ENCODE measurements around the gene PGAP1. TPM values are rescaled to one million over a fixed set of nuclear protein-coding genes. Genes with fewer than 3 reads are reported as not detected.

The PGAP1 gene
- total RNA-seq, 1 donor from 2014 or later = 175 TPM

DNA sequence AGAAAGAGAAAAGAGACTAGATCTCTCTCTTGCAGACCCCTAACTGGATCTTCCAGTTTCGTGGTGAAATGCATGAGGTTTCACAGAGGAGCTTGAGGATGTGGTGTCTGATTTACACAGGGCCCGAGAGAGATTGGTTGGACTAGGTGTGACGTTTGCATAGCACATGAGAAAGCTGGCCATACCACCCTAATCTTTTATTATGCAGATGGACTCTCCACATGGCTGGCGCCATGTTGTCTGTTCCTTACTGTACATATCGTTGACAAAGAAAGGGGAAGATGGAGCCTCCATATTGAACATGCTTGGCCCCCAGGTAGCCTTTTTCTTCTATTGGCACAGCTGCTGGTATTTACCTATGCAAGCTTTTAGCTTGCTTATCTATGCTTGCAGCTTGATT lies 27.5 kb upstream of the PGAP1 start:
- Mint-ChIP-seq H3K4me1 (ENCODE audit: low read depth, unreplicated experiment) (peaks cover 2% of the 10 kb centered on the region), H3K27ac (ENCODE audit: unreplicated experiment) (peak overlapping the region; percentile 0), H3K4me3 (ENCODE audit: unreplicated experiment) (no peak overlapping the region), H3K36me3 (ENCODE audit: unreplicated experiment) (no peaks in the 10 kb centered on the region), H3K9me3 (ENCODE audit: unreplicated experiment) (no peaks in the 10 kb centered on the region), H3K27me3 (ENCODE audit: unreplicated experiment) (no peaks in the 10 kb centered on the region)
- no peak for DNase-seq
- TF ChIP-seq, protein P1, sequence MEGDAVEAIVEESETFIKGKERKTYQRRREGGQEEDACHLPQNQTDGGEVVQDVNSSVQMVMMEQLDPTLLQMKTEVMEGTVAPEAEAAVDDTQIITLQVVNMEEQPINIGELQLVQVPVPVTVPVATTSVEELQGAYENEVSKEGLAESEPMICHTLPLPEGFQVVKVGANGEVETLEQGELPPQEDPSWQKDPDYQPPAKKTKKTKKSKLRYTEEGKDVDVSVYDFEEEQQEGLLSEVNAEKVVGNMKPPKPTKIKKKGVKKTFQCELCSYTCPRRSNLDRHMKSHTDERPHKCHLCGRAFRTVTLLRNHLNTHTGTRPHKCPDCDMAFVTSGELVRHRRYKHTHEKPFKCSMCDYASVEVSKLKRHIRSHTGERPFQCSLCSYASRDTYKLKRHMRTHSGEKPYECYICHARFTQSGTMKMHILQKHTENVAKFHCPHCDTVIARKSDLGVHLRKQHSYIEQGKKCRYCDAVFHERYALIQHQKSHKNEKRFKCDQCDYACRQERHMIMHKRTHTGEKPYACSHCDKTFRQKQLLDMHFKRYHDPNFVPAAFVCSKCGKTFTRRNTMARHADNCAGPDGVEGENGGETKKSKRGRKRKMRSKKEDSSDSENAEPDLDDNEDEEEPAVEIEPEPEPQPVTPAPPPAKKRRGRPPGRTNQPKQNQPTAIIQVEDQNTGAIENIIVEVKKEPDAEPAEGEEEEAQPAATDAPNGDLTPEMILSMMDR (IDR thresholded peaks at IDR 0.05; ENCODE audit: partially characterized antibody, unreplicated experiment) = no peak

DNA sequence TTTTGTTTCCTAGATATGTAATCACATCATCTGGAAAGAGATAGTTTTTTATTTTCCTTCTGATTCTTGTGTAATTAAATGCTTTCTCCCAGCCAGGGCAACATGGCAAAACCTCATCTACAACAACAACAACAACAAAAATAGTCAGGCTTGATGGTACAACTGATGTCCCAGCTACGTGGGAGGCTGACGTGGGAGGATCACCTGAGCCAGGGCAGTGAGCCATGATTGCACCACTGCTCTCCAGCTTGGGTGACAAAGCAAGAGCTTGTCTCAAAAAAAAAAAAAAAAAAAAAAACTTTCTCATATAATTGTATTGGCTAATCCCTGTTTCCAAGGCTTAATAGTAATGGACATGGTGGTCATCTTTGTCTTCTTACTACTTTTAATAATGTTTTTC lies 26.4 kb upstream of the PGAP1 start:
- H3K4me1 Mint-ChIP-seq (ENCODE audit: low read depth, unreplicated experiment) = peaks cover 2% of the 10 kb centered on the region
- no peak overlapping the region for H3K27ac Mint-ChIP-seq (ENCODE audit: unreplicated experiment)
- no peaks in the 10 kb centered on the region for H3K36me3 Mint-ChIP-seq (ENCODE audit: unreplicated experiment)
- no peak overlapping the region for H3K4me3 Mint-ChIP-seq (ENCODE audit: unreplicated experiment)
- TF ChIP-seq, protein P1 (IDR thresholded peaks at IDR 0.05; ENCODE audit: partially characterized antibody, unreplicated experiment) = no peak
- H3K27me3 Mint-ChIP-seq (ENCODE audit: unreplicated experiment) = no peaks in the 10 kb centered on the region
- no peak for DNase-seq
- H3K9me3 Mint-ChIP-seq (ENCODE audit: unreplicated experiment) = no peaks in the 10 kb centered on the region

DNA sequence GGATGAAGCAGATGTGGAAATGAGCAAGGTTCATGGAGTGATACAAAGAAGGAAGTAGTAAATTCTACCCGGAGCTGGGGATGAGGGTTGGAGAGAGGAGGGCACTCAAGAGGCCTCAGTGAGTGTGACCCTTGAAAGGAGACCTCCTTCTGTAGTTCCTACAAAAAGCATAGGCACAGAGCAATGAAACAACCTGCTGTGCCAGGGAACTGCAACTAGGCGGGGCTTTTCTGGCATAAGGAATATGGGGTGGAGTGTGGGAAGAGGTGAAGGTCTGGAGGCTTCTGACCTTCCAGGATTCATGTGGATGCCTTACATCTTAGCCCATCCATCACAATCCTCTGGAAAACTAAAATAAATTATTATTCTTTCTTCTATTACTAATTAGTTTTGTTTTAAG lies 25.5 kb upstream of the PGAP1 start:
- TF ChIP-seq, protein P1 (IDR thresholded peaks at IDR 0.05; ENCODE audit: partially characterized antibody, unreplicated experiment) = no peak
- no peaks in the 10 kb centered on the region for H3K27me3 Mint-ChIP-seq (ENCODE audit: unreplicated experiment)
- peaks cover 2% of the 10 kb centered on the region for H3K4me1 Mint-ChIP-seq (ENCODE audit: low read depth, unreplicated experiment)
- no peak for DNase-seq
- H3K36me3 Mint-ChIP-seq (ENCODE audit: unreplicated experiment) = no peaks in the 10 kb centered on the region
- no peak overlapping the region for H3K4me3 Mint-ChIP-seq (ENCODE audit: unreplicated experiment)
- no peak overlapping the region for H3K27ac Mint-ChIP-seq (ENCODE audit: unreplicated experiment)
- no peaks in the 10 kb centered on the region for H3K9me3 Mint-ChIP-seq (ENCODE audit: unreplicated experiment)

DNA sequence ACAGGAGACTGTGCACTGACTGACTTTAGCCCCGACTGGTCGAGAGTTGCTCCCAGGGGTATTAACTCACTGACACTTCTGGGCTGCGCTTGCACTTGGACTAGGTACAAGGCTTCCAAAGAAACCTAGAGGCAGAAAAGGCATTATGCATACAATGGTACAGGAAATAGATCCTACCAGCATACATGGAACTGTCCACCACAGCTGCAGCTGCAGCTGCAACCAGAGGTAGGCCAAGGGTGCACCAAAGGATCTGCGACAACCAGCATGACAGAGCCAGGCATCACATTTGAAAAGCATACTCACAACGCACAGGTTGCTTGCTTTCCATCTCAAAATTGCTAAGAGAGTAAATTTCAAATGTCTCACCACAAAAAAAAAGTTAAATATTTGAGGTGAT lies 22.6 kb upstream of the PGAP1 start:
- no peaks in the 10 kb centered on the region for H3K9me3 Mint-ChIP-seq (ENCODE audit: unreplicated experiment)
- no peak for DNase-seq
- no peaks in the 10 kb centered on the region for H3K27me3 Mint-ChIP-seq (ENCODE audit: unreplicated experiment)
- peaks cover 6% of the 10 kb centered on the region for H3K4me1 Mint-ChIP-seq (ENCODE audit: low read depth, unreplicated experiment)
- H3K36me3 Mint-ChIP-seq (ENCODE audit: unreplicated experiment) = no peaks in the 10 kb centered on the region
- TF ChIP-seq, protein P1 (IDR thresholded peaks at IDR 0.05; ENCODE audit: partially characterized antibody, unreplicated experiment) = no peak
- no peak overlapping the region for H3K4me3 Mint-ChIP-seq (ENCODE audit: unreplicated experiment)
- H3K27ac Mint-ChIP-seq (ENCODE audit: unreplicated experiment) = no peak overlapping the region

DNA sequence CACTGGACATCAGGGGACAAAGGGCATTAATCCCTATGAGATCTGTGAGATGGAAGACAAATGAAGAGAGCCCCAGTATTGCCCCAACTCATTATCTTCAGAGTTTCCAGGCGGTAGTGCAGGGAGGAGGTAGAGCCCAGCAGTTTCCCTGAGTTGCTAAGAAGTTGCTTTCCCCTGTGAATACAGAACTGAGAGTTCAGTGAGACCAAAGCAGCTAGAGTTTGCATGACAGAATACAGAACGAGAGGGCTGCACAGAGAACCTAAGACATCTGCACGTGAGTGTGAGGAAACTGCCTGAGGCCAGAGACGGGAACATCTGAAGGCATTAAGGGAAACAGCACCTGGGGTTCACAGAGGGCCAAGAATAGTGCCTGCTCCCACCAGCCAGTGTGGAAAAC lies 18.1 kb upstream of the PGAP1 start:
- Mint-ChIP-seq H3K36me3 (ENCODE audit: unreplicated experiment) (no peaks in the 10 kb centered on the region), H3K9me3 (ENCODE audit: unreplicated experiment) (no peaks in the 10 kb centered on the region), H3K4me3 (ENCODE audit: unreplicated experiment) (no peak overlapping the region), H3K27ac (ENCODE audit: unreplicated experiment) (no peak overlapping the region), H3K4me1 (ENCODE audit: low read depth, unreplicated experiment) (peaks cover 4% of the 10 kb centered on the region), H3K27me3 (ENCODE audit: unreplicated experiment) (no peaks in the 10 kb centered on the region)
- no peak for DNase-seq
- TF ChIP-seq, protein P1 (IDR thresholded peaks at IDR 0.05; ENCODE audit: partially characterized antibody, unreplicated experiment) = no peak

All from glutamatergic neuron (in vitro differentiated cells).